DLD1 (cell line): Measurements from ENCODE around the gene TSPAN17.
"Not testable (repeated sequence)": the region's sequence is repeated elsewhere in the genome, so short reads cannot be mapped to it uniquely, and the experiment has no call there.

Experiments
- in situ Hi-C: cut with HindIII; loops from 2 replicates; pipeline ENCODE4 v1.10.0; 2017; ENCODE audit warnings: low sequenced_read_pairs

TSPAN17 gene, protein sequence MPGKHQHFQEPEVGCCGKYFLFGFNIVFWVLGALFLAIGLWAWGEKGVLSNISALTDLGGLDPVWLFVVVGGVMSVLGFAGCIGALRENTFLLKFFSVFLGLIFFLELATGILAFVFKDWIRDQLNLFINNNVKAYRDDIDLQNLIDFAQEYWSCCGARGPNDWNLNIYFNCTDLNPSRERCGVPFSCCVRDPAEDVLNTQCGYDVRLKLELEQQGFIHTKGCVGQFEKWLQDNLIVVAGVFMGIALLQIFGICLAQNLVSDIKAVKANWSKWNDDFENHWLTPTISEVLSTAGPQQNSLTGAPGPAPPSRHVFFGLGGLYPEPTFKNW

DNA sequence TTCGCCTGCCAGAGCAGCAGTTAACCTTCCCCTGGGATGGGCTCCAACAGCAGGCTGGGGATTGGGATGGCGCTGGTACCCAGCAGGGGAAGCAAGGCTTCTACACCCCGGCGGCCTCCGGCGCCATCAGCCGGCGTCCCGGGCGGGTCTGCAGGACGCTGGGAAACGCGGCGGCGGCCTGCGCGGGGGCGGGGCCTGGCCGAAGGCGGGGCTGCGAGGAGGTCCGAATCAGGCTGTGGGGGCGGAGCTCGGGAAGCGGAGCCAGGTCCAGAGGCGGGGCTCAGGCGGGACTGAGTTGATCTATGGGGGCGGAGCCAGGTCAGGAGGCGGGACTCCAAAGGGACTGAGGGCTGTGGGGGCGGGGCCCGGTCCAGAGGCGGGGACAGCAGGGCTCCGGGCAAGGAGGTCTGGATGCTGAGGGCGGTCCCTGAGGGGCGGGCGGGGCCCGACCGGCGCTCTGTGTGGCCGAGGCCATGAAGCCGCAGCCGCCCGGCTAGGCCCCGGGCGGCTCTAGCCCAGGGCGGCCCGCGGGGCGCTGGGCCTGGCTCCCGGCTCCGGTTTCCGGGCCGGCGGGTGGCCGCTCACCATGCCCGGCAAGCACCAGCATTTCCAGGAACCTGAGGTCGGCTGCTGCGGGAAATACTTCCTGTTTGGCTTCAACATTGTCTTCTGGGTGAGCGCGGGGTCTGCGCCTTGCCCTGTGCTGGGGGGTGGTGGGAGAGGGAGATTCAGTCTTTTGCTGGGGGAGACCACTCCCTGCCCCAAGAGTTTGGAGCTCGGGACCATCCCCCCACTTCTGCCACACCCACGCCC lies at the start of gene TSPAN17:
Gene TSPAN17 (plus strand): TSS at position 455 of the 813 bp plus-strand sequence. CDS start 132 bp downstream, at position 587.
- in situ Hi-C loops, result no loop called here

DNA sequence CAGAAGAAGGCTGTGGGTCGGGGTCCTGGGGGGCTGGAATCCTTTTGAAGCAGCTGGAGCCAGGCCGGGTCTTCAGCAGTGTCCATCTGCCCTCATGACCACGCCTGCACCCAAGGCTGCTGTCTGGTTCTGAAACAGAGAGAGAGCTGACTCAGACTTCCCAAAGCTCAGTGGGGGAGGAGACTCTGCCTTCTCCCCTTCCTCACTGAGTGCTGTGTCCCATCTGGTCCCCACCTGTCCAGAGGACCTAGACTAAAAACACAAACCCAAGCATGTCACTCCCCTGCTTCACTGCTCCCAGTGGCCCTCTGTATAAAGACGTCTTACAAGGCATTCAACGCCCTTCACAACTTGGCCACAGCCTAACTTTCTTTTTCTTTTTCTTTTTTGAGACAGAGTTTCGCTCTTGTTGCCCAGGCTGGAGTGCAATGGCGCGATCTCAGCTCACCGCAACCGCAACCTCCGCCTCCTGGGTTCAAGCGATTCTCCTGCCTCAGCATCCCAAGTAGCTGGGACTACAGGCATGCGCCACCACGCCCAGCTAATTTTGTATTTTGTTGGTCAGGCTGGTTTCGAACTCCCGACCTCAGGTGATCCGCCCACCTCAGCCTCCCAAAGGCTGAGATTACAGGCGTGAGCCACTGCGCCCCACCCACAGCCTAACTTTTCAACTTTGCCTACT lies 47.4 kb upstream of the TSPAN17 start:
- in situ Hi-C loops, result not testable (repeated sequence)

DNA sequence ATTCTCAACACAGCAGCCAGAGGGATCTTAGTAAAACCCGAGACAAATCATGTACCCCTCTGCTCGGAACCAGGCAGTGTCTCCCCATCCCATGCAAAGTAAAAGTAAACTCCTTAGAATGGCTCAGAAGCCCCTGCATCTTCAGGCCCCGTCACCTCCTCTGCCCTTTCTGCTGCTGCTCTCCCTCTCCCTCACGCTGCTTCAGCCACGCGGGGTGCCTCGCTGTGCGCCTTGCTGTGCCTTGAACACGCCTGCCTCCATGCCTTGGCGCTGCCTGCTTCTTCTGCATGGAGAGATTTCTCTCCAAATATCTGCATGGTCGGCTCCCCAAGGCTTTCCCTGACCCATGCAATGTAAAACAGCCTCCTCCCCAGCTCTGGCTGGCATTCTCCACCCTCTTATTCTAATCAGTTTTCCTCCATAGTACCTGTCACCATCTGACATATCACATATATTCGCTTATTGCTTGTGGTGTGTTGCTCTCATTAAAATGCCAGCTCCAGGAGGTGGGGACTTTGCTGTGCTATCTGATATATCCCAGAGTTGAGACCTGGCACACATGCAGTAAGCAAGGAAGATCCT lies 45.3 kb upstream of the TSPAN17 start:
- in situ Hi-C loops, result no loop called here

DNA sequence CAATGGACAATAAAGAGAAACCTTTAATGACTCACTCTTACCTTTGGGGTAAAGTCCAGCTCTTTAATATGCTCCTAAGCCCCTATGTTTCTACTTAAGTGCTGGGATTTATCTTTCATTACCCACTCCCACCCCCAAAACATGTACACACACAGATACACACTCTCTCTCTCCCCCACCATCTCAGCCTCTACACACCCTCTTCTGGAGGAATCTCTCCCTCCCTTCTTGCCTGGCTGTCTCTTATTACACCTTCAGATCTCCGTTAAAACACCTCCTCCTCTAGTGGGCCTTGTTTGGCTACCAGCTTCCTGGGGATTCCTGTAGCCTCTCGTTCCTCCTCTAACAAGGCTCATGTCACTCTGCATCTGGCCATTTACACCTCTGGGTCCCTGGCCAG lies 44.2 kb upstream of the TSPAN17 start:
- in situ Hi-C loops, result no loop called here

DNA sequence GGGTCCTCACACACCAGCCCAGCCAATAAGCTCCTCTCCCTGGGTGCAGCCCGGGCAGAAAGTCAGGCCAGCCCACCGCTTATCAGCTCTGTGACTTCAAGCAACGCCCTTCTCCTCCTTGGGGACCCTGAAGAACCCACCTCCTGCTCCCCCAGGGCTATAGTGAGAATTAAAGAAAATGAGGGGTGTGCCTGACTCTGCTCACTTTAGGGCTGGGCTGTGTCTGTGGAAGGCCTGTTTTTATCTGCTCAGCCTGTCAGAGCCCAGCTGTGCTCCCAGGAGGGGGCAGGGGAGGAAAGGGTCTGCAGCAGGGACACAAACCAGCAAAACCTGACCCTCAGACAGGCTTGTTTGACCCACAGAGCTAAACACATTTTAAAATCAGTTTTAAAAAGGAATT lies 41.3 kb upstream of the TSPAN17 start:
- in situ Hi-C loops, result no loop called here

DNA sequence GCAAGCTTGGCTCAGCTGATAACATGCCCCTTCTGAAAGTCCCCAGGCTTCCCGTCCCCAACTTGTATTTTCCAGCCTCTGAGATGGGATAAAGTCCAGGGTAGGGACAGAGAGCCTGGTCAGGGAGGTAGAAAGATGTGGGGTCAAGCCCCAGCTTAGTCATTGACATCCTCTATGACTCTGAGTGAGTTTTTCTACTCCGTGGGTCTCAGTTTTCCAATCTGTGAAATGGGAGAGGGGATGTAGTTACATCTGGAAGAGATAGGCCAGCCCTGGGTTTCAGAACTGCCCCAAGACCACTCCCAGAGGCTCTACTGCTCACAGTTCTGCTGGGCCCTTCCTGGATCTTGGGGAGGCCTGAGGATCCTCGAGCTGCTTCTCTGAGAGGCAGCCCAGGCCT lies 40.4 kb upstream of the TSPAN17 start:
- in situ Hi-C loops, result no loop called here

DNA sequence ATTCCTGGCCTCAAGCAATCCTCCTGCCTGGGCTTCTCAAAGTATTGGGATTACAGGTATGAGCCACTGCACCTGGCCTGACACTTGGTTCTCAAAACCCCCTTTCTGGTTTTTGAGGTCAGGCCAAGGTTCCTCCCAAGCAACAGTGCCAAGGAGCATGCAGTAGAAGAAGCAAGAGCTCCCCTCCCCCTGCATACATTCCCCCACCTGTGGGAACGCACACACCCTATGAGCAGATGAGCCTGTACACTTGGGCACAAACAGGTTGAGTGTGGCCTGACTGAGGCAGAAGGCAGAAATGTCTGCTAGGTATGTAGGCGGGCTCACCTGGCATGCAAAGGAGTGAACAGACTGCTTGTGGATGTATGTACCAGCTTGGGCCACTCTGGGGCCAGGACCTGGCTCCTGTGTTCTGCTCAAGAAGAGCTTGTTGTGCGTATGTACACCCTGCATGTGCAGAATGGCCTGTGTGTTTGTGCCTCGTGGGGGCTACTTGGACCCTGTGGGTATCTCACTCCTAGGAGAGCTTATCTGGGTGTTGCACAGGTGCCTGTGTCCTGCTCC lies 39.1 kb upstream of the TSPAN17 start:
- in situ Hi-C loops, result no loop called here

DNA sequence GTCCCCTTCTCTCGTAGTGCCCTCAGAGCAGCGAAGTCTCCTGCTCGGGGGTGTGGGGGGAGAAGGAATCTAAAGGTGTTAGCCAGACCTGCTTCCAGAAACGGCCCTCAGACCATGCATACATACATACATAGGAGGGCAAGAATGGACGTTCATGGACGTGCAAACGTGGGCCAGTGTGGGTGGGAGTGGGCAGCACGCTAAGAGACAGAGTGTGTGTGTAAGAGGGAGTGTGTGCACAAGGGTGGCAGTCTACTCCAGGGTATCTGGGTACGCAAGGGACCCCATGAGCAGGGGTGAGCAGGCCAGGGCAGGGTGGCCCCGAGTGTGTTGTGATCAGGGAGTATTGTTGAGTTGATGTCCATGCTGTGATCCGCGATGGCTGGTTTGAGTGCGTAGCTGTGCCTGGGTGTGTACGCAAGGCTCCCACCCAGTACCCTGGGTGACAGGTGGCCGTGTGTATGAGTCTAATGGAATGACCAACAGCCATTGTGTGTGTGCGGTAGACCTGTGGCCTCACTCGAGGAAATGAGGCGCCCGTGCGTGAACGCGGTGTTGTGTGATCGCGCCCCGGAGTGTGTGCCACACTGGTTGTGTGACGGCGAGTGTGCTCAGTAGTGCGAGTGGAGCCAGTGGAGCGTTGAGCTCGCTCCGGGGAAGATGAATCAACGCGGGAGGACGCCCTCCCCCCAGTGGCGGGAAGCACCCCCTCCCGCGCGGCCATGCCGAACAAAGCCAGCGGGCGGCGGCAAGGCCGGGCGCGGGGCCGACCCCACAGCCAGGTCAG lies 38.2 kb upstream of the TSPAN17 start:
- in situ Hi-C loops, result no loop called here

DNA sequence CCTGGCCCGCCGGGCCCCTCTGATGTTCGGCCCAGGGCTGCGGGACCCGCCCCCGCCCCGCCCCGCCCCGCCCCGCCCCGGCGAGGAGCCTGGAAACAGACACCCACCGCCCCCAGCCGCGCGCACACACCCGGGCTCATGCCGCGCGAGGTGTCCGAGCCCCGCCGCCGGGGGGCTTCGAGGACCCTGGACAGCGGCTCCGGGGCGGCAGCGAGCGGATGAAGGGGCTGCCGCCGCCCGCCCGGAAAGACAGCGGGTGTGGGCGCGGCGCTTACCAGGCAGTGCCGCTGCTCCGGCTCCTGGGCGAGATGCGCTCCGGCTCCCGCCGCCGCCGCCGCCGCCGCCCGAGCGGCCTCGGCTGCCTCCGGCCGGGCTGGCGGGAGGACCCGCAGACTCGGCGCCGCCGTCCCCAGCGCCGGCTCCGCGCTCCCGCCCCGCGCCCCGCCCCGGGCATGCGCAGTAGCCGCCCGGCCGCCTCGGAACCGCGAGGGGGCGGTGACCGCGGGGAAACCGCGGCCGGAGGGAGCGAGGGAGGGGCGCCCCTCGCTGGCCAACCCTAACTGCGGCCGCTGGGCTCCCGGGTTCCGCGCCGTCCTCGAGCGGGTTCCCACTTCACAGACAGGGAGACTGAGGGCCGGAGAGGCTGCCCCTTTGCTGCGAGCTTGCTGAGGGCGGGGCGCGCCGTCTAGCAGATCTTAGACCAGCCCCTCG lies 37.4 kb upstream of the TSPAN17 start, which contains the start of gene GPRIN1:
Gene GPRIN1 (minus strand): TSS at position 433 of the 711 bp plus-strand sequence. CDS start 10,322 bp downstream, outside the sequence.
- in situ Hi-C loops, result no loop called here

DNA sequence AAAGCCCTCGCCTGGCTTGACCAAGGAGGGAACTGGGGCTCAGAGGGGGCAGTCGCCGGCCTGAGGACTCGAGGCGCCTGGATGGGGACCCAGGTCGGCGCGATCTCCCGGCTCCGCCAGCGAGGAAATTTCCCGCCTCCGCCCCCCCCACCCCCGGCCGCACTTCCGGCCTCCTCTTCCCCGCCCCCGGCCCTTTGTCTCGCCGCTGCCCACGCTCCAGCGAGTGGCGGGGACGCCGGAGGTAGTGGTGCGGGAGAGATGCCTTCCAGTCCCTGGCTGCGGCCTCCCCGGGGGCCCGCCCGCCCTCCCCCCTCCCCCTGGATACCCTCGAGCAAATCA lies 36.9 kb upstream of the TSPAN17 start:
- in situ Hi-C loops, result no loop called here

DNA sequence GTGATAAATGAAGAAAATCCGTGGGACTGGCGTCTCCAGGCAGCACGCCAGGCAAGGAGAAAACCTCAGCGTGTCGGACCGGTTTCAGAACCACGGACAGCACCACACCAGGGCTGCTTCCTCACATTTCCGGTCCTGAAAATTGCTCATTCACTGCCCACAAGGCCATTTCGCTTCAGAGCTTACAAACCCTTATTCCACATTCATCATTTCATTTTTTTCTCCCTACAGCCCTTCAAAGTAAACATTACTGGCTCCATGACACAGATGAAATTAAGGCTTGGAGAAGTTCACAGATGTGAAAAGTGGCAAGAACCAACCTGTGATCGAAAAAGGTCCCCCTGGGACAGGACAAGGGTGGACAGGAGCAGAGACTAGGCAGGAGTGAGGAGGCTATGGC lies 35.8 kb upstream of the TSPAN17 start:
- in situ Hi-C loops, result no loop called here

DNA sequence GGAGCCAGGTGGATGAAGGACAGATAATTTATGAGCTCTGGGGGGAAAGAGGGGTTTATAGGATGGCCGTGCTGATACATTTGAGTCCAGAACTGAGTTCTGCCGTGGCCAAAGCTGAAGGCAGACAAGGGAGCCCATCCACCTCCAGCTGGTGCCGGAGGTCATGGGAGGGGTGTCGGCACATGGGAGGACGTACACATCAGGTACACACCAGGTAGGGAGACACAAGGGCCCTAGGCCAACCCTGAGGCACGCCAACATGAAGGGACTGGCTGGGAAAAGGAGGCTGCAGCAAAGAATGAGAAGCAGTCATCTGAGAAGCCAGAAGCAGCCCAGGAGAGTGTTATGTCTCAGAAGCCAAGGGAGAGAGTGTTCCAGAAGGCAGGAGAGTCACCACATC lies 35.3 kb upstream of the TSPAN17 start:
- in situ Hi-C loops, result no loop called here

DNA sequence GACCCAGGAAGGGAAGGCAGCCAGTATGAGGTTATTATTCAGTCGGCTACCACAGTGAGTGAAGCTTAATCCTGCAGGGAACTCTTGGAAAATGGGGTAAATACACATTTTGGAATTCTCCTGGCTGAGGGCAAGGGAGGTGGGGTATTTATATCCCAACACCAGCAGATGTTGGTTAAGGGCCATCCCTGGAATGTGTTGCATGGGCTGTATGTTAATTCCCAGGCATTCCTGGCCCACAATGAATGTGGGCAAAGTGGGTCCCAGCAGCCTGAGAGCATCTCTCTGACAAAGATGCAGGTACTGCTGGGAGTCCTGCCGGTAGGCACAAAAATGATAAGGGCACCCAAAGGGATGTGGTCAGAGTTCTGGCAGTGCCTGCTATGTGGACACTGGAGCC lies 34.4 kb upstream of the TSPAN17 start:
- in situ Hi-C loops, result no loop called here

DNA sequence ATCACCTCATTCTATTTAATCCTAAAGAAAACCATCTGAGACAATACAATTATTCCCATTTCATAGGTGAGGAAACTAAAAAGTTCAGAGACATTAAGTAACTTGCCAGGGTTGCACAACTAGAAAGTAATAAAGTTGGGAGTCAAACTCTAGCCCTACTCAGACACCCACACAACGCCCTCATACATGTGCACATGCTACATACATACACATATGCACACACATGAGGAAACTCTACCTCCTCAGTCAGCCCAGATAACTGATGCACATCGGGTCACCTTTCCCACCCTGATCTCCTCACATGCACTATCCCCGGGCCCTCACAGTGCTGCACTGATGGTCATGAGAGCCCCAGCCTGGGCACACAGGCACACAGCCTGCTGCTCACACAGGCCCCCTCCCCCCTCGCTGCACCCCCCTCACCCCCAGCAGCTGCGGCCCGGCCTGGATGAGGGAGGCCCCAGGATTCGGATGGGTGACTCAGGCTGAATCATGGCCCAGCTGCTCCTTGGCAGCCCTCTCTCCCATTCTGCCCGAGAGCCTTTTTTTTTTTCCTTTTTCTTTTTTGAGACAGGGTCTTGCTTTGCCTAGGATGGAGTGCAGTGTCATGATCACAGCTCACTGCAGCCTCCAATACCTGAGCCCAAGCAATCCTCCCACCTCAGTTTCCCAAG lies 32.3 kb upstream of the TSPAN17 start:
- in situ Hi-C loops, result no loop called here

DNA sequence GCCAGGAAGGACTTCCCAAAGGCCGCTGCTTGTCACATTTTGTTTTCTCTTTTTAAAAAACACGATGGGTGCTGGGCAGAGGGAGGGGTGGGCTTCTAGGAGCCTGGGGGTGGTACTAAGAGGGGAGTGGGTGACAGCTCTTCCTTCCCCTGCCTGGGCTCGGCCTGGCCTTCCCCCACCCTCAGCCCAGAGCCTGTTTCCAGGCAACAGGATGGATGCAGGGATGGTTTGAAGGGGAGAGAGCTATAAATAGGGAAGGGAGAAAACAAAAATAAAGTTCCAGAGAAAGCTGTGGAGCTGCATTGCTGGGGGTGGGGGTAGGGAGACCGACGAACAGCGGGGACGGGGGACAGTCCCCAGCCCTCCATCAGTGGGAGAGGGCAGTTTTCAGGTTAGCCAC lies 30.8 kb upstream of the TSPAN17 start:
- in situ Hi-C loops, result no loop called here

DNA sequence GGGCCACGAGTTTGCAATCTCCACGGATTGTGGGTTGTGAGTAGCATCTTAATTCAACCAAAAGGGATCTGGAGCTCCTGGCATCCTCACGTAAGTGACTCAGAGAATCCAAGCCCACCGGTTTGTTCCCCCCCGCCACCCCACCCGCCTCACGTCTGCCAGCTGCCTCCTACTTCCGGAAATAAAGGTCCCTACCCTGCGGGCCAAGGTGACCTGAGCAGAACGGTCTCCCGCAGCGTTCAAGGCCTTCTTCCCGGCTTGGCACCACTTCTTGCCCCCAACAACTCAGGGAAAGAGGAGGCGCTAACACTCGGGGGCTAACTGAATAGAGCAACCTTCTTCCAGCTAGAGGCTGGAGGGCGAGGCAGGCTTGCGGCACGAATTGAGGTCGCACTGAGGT lies 28.5 kb upstream of the TSPAN17 start:
- in situ Hi-C loops, result no loop called here

DNA sequence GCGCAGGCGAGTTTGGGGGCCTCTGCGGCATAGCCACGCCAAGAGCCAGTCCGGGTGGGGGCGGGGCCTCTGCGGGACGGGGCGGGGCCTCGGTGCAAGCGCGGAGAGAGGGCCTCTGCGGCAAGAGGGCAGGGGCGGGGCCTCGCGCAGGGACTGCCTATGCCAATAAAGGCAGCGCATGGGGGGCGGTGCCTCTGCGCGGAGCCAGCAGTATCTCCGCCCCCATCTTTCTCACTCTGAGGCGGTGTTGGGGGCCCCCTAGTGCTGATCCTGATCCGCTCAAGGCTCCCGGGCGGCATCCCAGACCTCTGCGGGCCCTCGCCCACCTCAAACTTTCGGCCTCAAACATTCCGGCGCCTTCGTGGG lies 28.1 kb upstream of the TSPAN17 start:
- in situ Hi-C loops, result no loop called here

DNA sequence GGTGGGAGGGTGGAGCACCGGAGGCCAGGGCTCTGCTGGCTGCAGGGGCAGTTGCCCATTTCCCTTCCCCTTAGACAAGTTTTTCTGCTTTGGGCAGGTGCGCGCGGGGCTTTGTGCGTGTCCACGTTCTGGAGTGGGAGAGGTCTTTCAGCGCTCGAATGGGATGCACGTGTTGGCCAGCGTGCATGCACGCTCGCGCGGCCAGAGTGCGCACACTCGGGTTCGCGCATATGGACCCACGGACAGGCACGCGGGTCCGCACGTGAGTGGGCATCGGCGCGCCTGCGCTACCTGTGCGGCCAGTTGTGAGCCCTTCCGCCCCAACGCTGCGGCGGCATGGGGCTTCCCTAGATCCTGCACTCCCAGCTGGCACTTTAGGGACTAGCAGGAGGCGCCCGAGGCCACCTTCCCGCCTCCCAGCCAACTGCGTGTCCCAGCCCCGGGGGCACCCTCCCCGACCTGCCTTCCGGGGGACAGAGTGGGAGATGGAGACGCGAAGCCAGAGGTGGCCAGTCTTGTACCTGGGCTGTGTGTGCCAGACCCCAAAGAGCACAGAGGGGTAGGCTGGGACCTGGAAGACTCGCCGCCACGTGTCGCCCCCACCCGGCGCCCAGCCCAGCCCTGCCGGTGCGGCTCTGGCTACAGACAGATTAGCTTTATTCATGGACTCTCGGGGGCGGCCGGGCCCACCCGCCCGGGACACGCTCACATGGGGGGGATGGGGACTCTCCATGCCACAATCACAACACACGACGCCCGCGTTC lies 27.5 kb upstream of the TSPAN17 start:
- in situ Hi-C loops, result no loop called here
